GM19035 (cell line): ENCODE measurements around the gene CD300A.

Source experiments
- ATAC-seq: cut with Tn5 transposase; IDR thresholded peaks from one replicate; pipeline ENCODE4 v1.9.1; 2021; ENCODE audit not compliant: unreplicated experiment

The CD300A gene

DNA sequence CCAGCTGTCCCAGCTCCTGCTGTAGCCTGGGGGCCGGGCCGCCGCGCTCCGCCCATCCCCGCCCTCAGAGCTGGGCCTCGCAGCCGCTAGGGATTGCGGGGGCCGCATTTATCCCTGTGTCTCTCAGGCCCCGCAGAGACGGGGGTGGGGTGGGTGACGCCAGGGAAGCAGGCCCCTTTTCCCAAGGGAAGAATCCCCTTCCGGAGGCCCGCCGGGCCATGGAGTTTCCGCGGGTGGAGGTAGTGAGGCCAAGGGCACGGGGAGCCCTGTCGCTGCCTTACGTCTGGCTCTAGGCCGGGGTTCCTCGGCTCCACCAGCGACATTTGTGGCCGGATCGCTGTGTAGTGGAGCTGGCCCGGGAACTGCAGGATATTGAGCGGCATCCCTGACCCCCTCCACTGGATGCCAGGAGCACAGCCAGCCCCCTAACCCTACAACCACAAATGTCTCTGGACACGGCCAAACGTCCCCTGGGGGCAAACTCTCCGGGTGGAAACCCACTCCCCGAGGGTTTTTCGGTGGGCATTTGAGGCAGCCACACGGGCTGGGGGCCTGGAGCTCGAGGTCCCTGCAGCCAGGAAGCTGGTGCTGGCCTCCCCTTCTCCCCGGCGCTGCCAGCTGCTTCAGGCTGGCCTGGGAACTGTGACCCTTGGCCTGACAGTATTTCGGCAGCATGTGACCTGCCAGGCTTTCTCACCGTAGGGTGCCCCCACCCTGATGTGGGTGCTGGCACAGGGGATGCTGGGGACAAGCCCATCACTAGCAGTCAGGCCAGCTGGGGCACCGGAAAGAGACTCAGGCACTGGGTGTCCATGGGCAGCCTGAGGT, 12.0 kb upstream of the CD300A start:
- peak; percentile 83 for ATAC-seq

DNA sequence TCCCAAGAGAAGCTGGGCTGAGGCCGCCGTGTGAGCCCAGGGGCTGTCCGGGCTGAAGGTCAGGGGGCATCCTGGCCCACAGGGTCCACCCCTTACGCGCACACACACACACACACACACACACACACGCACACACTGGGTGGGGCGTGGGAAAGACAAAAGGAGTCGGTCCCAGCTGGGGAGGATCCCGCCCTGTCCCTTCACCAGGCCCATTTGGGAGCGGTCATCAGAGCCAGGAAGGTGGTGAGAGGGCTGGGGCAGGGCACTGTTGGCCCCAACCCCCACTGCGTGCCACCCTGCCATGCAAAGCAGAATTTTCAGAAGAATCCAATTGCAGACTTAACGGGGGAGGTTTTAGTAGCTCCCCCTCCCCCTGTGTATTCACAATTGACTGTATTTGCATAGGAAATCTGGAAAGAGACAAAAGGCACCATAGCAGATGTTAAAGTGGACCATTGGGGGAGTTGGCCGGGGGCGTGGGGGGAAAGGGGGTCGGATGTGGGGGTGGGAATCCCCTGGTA, 11.3 kb upstream of the CD300A start:
- ATAC-seq = no peak

DNA sequence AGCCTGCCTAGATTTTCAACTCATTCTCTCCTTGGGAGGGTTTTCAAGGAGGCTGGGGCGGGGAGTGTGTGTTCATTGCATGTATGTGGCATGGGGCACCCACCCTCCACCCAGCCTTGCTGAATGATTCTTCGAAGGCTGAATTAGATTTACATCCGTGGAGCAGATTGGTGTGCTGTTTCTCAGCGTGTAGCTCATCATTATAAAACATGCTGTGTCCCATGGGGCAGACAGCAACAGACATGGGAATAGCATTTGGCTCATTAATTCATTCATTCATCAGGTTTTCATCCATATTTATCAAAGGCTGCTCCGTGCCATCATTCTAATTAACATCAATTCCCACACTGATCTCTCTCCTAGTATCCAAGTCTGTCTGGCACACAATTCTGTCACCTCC, 10.6 kb upstream of the CD300A start:
- ATAC-seq = no peak

DNA sequence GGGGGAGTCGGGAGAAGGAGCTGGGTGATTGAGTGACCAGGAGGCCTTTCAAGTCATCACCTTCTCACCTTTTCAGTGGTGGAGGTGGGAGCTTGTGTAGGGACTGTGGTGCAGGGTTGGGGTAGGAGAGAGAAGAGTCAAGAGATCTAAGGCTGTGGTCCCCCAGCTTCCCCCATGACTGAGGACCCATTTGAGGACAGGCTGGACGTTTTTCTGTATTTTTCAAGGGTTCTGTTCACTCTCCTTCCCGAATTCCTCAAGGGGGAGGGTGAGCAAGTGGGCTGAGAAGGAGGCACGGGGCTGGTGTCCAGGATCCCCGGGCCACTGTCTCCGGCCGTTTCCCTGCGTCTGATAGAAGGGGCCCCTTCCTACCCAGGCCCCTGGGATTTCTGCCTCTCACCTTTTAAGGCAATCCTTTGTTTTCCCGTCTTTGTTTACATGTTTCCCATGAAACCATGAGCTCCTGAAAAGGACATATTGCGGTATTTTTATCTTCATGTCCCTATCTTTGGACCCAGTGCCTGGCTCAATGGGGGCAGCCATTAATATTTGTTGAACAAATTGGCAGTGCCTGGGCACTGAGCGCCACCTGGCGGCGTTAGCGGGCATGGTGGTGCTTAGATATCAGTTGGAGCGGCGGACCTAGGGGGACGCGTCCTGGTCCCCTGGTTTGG, 9.2 kb upstream of the CD300A start:
- ATAC-seq = no peak

DNA sequence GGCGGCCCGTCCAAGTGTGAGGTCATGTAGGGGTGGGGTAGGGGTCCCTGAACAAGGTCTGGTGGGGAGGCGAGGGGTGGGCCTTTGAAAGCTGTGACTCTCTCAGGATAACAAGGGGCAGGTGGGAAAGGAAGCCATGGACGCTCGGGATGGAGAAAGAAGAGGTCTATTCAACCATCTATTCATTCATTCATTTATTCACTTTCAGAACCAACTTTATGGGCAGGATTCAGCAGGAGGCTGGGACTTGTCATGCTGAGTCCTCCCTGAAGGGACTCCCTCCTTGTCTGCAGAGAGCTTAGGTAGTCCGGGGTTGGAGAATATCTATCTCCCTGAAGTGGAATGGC, 8.6 kb upstream of the CD300A start:
- no peak for ATAC-seq

DNA sequence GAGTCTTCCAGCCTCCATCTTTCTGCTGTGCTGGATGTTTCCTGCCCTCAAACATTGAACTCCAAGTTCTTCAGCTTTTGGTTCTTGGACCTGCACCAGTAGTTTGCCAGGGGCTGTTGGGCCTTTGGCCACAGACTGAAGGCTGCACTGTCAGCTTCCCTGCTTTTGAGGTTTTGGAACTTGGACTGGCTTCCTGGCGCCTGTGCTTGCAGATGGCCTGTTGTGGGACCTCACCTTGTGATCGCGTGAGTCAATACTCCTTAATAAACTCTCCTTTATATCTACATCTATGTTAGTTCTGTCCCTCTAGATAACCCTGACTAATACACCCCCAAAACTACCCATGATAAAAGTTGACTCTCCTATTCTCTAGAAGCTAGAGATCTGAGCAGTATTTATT, 7.6 kb upstream of the CD300A start:
- no peak for ATAC-seq

DNA sequence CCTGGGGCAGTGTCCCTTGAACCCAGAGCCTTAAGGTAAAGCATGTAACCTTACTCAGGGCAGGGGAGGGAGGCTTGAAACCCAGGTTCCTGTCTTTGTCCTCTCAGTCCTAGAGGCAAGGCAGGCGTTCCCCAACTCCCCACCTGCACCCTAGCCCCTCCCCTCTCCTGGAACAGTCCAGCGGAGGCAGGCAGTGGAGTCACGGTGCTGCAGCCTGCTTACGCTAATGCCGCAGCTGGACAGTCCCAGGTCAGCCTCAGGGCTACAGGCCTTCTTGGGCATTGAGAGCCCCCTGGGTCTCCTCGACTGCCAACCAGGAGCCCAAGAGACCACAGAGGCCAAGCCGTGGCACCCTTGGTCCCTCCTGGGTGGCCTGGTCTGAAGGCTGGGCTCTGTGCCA, 6.8 kb upstream of the CD300A start:
- ATAC-seq = no peak

DNA sequence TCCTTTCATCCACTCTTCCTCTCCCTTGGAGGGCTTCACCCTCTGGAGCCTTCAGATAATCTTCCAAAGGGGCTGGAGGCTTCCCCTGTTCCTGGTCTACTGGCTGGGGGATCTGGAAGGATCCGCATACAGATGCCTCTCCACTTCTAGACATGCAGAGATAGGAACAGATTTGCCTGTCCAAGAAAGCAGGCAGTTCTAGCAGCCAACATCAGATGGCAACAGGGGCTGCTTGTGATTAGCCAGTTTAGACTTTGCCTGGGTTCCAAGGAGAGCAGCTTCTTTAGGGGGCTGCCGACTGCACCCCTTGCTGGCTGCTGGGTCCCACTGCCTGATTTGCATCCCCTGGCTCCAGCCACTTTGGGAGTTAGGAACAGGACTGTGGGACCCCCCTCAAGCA, 6.2 kb upstream of the CD300A start:
- no peak for ATAC-seq

DNA sequence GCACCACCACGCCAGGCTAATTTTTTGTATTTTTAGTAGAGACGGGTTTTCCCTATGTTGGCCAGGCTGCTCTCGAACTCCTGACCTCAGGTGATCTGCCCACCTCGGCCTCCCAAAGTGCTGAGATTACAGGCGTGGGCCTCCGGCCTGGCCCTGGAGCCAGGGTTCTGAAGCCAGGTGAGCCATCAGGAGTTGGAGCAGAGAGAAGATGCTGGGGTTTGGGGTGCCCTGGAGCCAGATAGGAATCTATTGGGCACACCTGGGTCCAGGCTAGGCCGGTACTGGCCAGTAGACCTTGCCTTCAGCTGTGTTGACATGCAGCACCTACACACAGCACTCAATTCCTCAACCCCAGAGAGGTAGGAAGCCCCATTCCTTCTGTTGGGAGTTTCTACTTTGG, 5.4 kb upstream of the CD300A start:
- no peak for ATAC-seq

DNA sequence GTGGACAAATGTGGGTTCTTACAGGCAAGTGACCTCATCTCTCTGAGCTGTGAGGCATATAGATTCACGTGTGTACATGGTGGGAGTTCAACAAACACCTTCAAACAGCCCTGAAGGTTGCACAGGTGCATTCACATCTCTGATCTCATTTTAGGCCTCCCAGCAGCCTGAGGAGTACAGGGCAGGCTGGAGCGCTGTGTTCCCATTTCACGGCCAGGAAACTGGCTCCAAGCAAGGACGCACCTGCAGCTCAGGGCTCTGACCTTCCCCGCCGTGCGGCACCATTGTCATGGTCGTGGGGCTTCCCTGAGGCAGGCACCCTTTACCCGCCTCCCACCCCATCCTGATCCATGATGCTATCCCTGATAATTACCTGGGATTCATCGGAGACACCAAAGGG, 4.8 kb upstream of the CD300A start:
- no peak for ATAC-seq

DNA sequence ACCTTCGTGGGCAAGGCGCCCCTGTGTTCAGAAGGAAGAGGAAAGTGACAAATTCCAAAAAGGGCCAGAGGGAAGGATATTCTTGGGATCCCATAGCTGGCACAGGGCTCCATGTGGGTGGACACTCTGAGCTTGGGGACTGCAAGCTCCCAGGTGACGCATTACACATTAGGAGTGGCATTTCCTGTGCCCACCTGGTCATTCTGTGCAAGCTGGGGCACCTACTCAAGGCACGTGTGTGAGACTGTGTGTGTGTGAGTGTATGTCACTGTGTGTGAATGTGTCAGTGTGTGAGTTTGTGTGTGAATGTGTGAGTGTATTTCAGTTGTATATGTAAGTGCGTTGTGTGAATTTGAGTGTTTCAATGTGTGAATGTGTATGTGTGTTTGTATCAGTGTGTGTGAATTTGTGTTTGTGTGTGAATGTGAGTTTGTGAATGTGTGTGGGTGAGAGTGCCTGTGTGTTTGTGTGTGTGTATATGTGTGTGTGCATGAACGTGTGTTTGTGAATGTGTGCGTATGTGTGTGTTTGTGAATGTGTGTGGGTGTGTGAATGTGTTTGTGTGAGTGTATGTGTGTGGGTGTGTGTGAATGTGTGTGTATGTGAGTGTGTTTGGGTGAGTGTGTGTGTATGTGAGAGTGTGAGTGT, 1.6 kb upstream of the CD300A start:
- ATAC-seq = no peak

DNA sequence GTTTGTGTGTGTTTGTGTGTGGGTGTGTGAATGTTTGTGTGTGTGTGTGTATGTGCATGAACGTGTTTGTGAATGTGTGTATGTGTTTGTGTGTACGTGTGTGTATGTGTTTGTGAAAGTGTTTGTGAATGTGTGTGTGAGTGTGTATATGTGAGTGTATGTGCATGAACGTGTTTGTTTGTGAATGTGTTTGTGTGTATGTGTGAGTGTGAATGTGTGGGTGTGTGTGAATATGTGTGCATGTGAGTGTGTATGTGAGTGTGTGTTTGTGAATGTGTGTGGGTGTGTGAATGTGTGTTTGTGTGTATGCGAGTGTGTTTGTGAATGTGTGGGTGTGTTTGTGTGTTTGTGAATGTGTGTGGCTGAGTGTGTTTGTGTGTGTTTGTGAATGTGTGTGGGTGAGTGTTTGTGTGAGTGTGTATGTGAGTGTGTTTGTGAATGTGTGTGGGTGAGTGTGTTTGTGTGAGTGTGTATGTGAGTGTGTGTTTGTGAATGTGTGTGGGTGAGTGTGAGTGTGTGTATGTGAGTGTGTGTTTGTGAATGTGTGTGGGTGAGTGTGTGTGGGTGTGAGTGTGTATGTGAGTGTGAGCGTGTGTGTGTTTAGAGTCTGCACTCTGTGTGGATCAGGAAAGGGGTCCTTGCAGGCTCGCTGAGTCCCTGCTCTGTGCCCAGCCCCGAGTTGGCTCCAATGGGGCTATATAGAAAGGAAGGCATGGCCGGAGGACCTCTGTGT, 890 bp upstream of the CD300A start:
- no peak for ATAC-seq

DNA sequence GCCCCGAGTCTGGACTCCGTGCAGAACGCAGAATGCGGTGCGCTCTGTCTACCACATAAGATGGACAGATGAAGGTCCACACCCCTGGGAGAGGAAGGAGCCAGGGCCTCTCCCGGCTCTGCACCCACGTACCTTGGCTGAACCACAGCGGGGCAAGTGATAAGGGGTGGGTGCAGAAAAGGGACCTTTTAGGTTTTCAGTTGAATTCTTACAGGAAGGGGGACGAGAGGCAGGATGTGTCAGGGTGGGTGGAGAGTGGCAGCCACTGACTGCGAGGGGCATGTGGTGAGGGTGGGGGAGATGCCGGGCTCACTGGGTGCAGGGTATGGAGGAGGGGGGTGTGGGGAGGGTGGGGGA, 372 bp downstream of the CD300A start:
- ATAC-seq = no peak

DNA sequence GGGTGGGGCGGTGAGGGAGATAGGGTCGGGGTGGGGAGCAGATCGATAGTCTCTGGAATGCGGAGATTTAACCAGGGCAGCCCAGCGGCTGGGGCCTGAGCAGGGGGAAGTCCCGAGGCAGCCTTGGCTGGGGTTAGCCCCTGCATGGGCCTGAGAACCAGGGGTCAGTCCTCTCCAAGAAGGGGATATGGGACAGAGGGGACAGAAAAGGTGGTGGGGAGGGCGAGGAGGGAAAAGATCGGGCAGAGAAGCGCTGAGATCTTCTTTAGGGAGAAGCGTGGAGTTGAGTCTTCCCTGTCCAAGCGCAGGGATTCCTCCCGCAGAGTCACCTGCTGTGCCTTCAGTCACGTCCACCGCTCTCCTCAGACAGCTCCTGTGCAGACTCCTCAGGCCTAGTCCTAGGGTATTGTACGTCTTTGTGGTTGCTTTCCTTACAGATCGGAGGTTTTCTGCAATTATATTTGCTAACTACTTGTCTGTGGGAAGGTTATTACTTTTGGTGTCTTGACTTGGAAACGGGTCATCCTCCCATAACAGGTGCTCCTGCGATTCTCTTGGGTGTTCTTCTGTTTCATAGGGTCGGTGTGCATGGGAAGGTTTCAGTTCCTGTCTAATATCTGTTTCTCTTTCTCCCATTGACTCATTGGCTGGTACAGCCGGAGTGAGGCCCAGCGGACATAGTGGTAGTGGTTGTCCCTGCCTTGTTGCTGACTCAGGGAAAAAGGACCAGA, 952 bp downstream of the CD300A start:
- ATAC-seq = peak; percentile 60

DNA sequence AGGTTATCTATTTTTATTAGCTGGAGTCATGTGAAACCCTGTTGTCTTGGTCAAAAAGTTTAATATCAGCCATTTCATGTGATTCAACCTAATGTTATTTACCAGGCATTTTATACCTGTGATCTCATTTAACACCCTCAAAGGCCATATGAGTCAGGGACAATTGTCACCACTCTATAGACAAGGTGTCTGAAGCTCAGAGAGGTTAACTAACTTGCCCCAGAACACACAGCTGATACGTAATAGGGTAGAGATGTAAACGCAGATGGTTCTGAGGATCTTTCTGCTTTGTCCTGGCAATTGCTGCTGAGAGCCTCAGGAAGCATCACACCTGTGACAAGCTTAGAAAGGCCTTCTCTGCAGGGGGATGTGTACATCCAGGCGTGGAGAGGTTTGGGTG, 4.9 kb downstream of the CD300A start:
- no peak for ATAC-seq

DNA sequence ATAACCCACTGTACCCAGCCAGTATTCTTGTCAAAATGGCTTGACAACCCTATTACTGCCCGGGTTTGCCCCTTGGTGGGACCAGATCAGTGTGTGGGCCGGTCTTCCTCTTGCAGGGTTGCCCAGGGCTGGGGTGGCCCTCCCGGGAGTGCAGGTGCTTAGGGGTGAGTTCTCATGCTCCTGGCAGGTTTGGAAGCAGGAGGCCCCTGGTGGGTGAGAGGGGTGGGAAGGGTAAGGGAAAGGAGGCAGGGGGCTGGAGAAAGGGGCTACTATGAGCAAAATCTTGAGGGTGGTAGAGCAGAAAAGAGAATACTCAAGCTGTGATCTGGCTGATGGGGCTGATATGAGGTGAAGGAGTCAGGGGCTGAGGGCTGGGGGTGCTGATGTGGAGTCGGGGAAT, 6.5 kb downstream of the CD300A start:
- no peak for ATAC-seq

DNA sequence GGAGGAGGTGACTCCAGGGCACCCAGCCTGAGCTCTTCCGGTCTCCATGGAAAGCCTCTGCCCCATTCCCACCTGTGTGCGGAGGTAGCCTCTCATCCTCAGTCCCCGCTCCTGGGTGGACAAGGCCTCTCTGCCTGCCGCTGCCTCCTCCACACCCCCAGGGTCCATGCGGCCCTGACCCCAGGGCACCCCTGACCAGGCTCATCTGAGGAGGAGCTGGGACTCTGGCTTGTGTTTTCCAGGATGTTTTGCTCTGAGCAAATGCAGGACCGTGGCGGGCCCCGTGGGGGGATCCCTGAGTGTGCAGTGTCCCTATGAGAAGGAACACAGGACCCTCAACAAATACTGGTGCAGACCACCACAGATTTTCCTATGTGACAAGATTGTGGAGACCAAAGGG, 6.9 kb downstream of the CD300A start:
- no peak for ATAC-seq

DNA sequence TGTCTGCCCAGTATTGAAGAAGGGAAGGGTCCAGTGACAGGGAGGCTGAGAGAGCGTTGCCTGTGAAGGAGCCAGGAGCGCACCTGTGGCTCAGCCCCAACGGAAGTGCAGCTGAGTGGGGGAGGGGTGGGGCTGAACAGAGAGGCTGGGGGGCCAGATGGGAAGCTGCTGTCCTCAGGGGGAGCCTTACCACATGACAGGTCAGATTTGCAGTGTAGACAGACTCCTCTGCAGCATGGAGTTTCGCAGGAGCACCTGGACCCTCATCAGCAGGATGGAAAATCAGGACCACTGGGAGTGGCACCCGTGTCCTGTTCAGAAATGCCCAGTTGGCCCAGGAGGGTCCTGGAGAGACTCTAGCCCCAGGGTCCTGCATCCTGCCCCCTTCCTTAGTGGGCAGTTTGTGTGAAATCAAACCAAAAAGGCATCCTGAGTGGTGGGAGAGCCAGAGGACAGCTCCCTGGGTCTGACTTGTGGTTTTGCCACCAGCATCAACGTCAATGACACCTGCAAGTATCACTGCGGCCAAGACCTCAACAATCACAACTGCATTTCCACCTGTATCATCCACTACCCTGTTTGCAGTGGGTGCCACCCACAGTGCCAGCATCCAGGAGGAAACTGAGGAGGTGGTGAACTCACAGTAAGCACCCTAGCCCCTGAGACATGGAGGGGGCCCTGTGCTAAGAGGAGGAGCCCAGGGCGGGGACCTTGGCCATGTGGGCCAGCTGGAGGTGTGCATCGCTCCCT, 7.8 kb downstream of the CD300A start:
- no peak for ATAC-seq

DNA sequence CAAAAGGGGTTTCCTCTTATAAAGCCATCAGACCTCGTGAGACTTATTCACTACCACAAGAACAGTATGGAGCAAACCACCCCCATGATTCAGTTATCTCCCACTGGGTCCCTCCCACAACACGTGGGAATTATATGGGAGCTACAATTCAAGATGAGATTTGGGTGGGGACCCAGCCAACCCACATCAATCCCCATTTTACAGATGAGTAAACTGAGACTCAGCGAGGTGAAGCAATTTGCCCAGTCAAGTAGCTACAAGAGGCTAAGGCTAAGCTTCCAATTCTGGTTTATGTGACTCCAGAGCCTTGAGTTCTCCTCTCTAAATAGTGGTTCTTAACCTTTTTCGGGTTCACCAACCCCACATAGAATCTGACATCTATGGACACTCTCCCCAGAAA, 8.8 kb downstream of the CD300A start:
- no peak for ATAC-seq

DNA sequence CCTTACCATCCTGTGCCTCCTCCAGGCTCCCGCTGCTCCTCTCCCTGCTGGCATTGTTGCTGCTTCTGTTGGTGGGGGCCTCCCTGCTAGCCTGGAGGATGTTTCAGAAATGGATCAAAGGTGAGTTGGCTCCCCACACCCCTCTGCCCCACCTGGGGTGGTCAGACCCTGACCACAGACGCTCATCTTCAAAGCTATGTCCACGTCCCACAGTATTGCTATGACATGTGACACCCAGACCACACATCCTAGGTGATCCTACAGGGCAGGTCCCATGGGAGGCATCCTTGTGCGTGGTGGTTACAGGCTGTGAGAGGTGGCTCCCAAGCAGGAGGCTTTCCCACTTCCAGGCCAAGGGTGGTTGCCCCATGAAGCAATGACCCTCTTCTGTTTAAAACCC, 11.0 kb downstream of the CD300A start:
- ATAC-seq = no peak
